GM12873 (cell line): Measurements from ENCODE around the gene ATF6.

Experiments used
- TF ChIP-seq, protein P1 (sequence below): IDR thresholded peaks from 2 replicates; pipeline ENCODE4 v1.5.1; 2012; ENCODE audit warnings: low read depth, mild to moderate bottlenecking, moderate library complexity, low read length, control low read depth; ENCODE audit not compliant: insufficient read depth; ENCODE audit errors: missing control alignments

Gene ATF6

DNA sequence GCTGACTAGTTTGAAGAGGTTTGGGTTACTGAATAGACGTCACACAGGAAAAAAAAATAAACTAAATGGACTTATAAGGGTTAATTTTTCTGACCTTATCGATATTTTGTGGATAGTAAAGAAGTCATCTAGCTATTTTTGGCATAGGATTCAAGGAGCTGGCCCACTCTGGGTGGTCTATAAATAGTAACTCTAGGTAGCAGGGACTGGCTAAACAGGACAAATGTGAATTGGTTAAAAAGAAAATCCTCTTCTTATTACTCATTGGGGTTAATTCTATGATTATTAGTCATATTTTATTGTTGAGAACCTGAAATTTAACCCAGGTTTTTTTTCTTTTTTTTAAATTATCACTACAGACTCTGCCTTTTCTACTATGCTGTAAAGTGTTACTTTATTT, 61.7 kb downstream of the ATF6 start:
- TF ChIP-seq, protein P1, sequence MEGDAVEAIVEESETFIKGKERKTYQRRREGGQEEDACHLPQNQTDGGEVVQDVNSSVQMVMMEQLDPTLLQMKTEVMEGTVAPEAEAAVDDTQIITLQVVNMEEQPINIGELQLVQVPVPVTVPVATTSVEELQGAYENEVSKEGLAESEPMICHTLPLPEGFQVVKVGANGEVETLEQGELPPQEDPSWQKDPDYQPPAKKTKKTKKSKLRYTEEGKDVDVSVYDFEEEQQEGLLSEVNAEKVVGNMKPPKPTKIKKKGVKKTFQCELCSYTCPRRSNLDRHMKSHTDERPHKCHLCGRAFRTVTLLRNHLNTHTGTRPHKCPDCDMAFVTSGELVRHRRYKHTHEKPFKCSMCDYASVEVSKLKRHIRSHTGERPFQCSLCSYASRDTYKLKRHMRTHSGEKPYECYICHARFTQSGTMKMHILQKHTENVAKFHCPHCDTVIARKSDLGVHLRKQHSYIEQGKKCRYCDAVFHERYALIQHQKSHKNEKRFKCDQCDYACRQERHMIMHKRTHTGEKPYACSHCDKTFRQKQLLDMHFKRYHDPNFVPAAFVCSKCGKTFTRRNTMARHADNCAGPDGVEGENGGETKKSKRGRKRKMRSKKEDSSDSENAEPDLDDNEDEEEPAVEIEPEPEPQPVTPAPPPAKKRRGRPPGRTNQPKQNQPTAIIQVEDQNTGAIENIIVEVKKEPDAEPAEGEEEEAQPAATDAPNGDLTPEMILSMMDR: no peak

DNA sequence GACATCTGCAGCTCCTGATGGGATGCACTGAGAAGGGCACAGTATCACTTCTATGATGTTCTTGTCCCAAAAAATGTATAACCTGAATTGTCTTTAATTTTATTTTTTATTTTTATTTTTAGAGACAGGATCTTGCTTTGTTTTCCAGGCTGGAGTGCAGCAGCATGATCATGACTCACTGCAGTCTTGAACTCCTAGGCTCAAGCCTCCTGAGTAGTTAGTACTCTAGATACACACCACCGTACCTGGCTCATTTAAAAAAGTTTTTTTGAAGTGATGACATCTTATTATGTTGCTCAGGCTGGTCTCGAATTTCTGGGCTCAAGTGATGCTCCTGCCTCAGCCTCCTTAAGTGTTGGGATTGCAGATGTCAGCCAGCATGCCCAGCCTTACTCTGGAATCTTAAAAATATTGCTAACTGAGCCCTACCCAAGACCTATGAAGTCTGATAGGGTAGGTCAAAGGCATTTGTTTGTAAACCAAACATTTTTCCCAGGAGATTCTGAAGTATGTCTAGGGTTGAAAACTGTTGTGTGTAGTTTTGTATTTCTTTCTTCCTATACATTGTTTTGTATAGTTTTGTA, 68.9 kb downstream of the ATF6 start:
- TF ChIP-seq, protein P1: no peak

DNA sequence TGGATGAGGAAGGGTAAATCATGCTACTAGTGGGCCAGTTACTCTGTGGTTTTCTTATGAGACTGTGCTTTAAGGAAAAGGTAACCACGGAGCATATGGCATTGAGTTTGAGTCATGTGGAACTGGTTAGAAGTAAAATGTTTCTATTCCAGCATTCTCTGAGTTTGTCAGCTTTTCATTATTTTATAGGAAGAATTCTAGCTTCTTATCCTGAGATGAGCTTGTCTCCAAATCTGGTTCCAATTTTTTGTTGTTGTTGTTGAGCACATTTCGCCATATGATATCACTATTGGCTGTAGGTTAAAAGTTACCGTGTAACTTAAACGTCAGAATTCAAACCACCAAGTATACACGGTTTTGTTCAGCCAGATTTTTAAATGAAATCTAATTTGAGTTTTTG, 69.9 kb downstream of the ATF6 start:
- TF ChIP-seq, protein P1: no peak

DNA sequence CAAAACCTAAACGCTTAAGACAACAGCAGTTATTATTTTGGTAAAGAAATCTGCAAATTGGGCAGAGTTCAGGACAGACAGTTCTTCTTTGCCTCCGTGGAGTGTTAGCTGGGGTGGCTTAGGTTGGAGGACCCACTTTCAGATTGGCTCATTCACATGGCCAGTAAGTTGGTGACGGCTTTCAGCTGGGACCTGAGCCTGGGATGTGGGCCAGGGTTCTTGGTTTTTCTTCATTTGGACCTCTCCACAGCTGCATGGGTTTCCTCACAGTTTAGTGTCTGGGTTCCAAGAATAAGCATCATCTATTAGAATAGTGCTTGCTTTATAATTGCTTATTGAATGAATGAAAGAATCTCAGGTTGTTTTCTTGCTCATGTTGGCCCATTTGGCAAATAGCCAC, 72.2 kb downstream of the ATF6 start:
- TF ChIP-seq, protein P1: no peak

DNA sequence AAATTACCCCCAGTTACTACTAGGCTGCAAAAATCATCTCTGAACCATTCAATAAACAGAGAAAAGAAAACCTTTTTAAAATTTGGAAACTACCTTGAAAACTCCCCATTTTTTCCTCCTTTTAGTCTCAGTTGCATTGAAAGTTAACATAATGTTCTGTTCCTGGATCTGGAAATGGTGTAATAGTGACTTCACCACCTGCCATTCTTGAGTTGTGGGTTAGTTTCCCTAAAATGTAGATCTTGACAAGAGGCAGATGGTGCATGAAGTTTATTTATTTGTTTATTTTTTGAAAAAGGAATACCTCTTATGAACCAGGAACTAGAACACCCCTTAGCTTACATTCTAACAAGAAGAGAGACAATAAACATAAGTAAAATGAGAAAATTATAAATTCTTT, 72.8 kb downstream of the ATF6 start:
- TF ChIP-seq, protein P1: no peak

GRCh38 chr1:161839591-161839990, 73.5 kb downstream of the ATF6 start:
- TF ChIP-seq, protein P1: no peak

GRCh38 chr1:161840363-161840762, 74.2 kb downstream of the ATF6 start:
- TF ChIP-seq, protein P1: no peak

- TF ChIP-seq, protein P1: no peak
Measured at GRCh38 chr1:161843156-161843555, 77.0 kb downstream of the ATF6 start.
